ENCODE measurements around the gene LRRC1.

DNA sequence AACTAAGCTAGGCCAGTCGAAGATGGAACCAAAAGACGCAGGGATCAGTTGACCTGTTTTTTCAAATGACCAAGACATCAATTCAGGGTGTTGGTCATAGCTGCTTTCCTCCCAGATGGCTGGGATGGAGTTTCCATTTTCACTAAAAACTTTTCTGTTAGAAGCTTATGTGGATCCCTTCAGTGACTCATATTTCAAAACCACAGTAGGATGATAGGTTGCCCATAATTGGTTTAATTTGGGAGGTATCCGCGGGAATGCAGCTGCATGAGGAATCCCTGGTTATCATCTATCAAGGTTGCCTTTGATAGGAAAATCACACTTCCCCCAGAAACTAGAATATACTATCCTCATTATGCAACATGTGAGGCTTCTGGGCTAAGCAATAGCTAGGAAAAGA, 165.5 kb downstream of the LRRC1 start:
- TF ChIP-seq POLR2A (IDR thresholded peaks at IDR 0.05): no peak
- TF ChIP-seq, protein P1, sequence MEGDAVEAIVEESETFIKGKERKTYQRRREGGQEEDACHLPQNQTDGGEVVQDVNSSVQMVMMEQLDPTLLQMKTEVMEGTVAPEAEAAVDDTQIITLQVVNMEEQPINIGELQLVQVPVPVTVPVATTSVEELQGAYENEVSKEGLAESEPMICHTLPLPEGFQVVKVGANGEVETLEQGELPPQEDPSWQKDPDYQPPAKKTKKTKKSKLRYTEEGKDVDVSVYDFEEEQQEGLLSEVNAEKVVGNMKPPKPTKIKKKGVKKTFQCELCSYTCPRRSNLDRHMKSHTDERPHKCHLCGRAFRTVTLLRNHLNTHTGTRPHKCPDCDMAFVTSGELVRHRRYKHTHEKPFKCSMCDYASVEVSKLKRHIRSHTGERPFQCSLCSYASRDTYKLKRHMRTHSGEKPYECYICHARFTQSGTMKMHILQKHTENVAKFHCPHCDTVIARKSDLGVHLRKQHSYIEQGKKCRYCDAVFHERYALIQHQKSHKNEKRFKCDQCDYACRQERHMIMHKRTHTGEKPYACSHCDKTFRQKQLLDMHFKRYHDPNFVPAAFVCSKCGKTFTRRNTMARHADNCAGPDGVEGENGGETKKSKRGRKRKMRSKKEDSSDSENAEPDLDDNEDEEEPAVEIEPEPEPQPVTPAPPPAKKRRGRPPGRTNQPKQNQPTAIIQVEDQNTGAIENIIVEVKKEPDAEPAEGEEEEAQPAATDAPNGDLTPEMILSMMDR (IDR thresholded peaks at IDR 0.05): no peak
